ENCODE results near the gene AKAP10.

Gene AKAP10

GRCh38 chr17:19928299-19928698 is 49.3 kb downstream of the AKAP10 start:
- Histone ChIP-seq H3K9ac (ENCODE audit: low read length in 2 of 2) (no peak overlapping the region), H3K9me3 (ENCODE audit: control insufficient read depth in 2 of 2, low read length in 2 of 2) (no peaks in the 10 kb centered on the region), H3K4me3 (ENCODE audit: low read length in 2 of 2) (no peak overlapping the region), H3K27me3 (ENCODE audit: control insufficient read depth in 1 of 2, insufficient read depth in 2 of 2, low read length in 2 of 2) (no peaks in the 10 kb centered on the region), H3K4me1 (ENCODE audit: control insufficient read depth, insufficient read depth, low read length) (no peaks in the 10 kb centered on the region), H3K27ac (ENCODE audit: low read length) (no peak overlapping the region), H3K36me3 (ENCODE audit: control insufficient read depth in 2 of 2, insufficient read depth in 2 of 2, low read length in 2 of 2) (peaks cover 8 to 15% of the 10 kb centered on the region in 2 donors)

GRCh38 chr17:19915245-19915978 is 62.2 kb downstream of the AKAP10 start:
- Histone ChIP-seq H3K27me3 (ENCODE audit: control insufficient read depth in 1 of 2, insufficient read depth in 2 of 2, low read length in 2 of 2) (no peaks in the 10 kb centered on the region), H3K4me1 (ENCODE audit: control insufficient read depth, insufficient read depth, low read length) (no peaks in the 10 kb centered on the region), H3K9ac (ENCODE audit: low read length in 2 of 2) (no peak overlapping the region), H3K9me3 (ENCODE audit: control insufficient read depth in 2 of 2, low read length in 2 of 2) (no peaks in the 10 kb centered on the region), H3K27ac (ENCODE audit: low read length) (no peak overlapping the region), H3K36me3 (ENCODE audit: control insufficient read depth in 2 of 2, insufficient read depth in 2 of 2, low read length in 2 of 2) (peaks cover 22 to 31% of the 10 kb centered on the region in 2 donors), H3K4me3 (ENCODE audit: low read length in 2 of 2) (no peak overlapping the region)

GRCh38 chr17:19911033-19911432 is 66.6 kb downstream of the AKAP10 start:
- Histone ChIP-seq H3K4me1 (ENCODE audit: control insufficient read depth, insufficient read depth, low read length) (no peaks in the 10 kb centered on the region), H3K9me3 (ENCODE audit: control insufficient read depth in 2 of 2, low read length in 2 of 2) (no peaks in the 10 kb centered on the region), H3K27ac (ENCODE audit: low read length) (no peak overlapping the region), H3K4me3 (ENCODE audit: low read length in 2 of 2) (no peak overlapping the region), H3K36me3 (ENCODE audit: control insufficient read depth in 2 of 2, insufficient read depth in 2 of 2, low read length in 2 of 2) (peaks cover 26 to 36% of the 10 kb centered on the region in 2 donors), H3K27me3 (ENCODE audit: control insufficient read depth in 1 of 2, insufficient read depth in 2 of 2, low read length in 2 of 2) (no peaks in the 10 kb centered on the region), H3K9ac (ENCODE audit: low read length in 2 of 2) (no peak overlapping the region)

GRCh38 chr17:19909139-19909538 is 68.5 kb downstream of the AKAP10 start:
- Histone ChIP-seq H3K27ac (ENCODE audit: low read length) (no peak overlapping the region), H3K36me3 (ENCODE audit: control insufficient read depth in 2 of 2, insufficient read depth in 2 of 2, low read length in 2 of 2) (peaks cover 29 to 40% of the 10 kb centered on the region in 2 donors), H3K4me3 (ENCODE audit: low read length in 2 of 2) (no peak overlapping the region)

GRCh38 chr17:19905502-19905901 is 72.1 kb downstream of the AKAP10 start:
- H3K27me3 ChIP-seq (ENCODE audit: control insufficient read depth in 1 of 2, insufficient read depth in 2 of 2, low read length in 2 of 2), result no peaks in the 10 kb centered on the region
- H3K36me3 ChIP-seq (ENCODE audit: control insufficient read depth in 2 of 2, insufficient read depth in 2 of 2, low read length in 2 of 2), result peaks cover 27 to 29% of the 10 kb centered on the region in 2 donors
- H3K9me3 ChIP-seq (ENCODE audit: control insufficient read depth in 2 of 2, low read length in 2 of 2), result no peaks in the 10 kb centered on the region
- no peaks in the 10 kb centered on the region for H3K4me1 ChIP-seq (ENCODE audit: control insufficient read depth, insufficient read depth, low read length)
- H3K9ac ChIP-seq (ENCODE audit: low read length in 2 of 2), result no peak overlapping the region
- no peak overlapping the region for H3K4me3 ChIP-seq (ENCODE audit: low read length in 2 of 2)
- H3K27ac ChIP-seq (ENCODE audit: low read length), result no peak overlapping the region

More at GRCh38 chr17:19909139-19909538, 68.5 kb downstream of the AKAP10 start:
- H3K4me1 ChIP-seq (ENCODE audit: control insufficient read depth, insufficient read depth, low read length), result no peaks in the 10 kb centered on the region
- no peaks in the 10 kb centered on the region for H3K9me3 ChIP-seq (ENCODE audit: control insufficient read depth in 2 of 2, low read length in 2 of 2)
- no peaks in the 10 kb centered on the region for H3K27me3 ChIP-seq (ENCODE audit: control insufficient read depth in 1 of 2, insufficient read depth in 2 of 2, low read length in 2 of 2)
- H3K9ac ChIP-seq (ENCODE audit: low read length in 2 of 2), result no peak overlapping the region

GRCh38 chr17:19904924-19905323 is 72.7 kb downstream of the AKAP10 start:
- no peaks in the 10 kb centered on the region for H3K4me1 ChIP-seq (ENCODE audit: control insufficient read depth, insufficient read depth, low read length)
- no peaks in the 10 kb centered on the region for H3K27me3 ChIP-seq (ENCODE audit: control insufficient read depth in 1 of 2, insufficient read depth in 2 of 2, low read length in 2 of 2)
- no peak overlapping the region for H3K9ac ChIP-seq (ENCODE audit: low read length in 2 of 2)
- H3K27ac ChIP-seq (ENCODE audit: low read length), result no peak overlapping the region
- H3K9me3 ChIP-seq (ENCODE audit: control insufficient read depth in 2 of 2, low read length in 2 of 2), result no peaks in the 10 kb centered on the region
- no peak overlapping the region for H3K4me3 ChIP-seq (ENCODE audit: low read length in 2 of 2)
- H3K36me3 ChIP-seq (ENCODE audit: control insufficient read depth in 2 of 2, insufficient read depth in 2 of 2, low read length in 2 of 2), result peaks cover 26 to 29% of the 10 kb centered on the region in 2 donors

- Histone ChIP-seq H3K9me3 (ENCODE audit: control insufficient read depth in 2 of 2, low read length in 2 of 2) (no peaks in the 10 kb centered on the region), H3K36me3 (ENCODE audit: control insufficient read depth in 2 of 2, insufficient read depth in 2 of 2, low read length in 2 of 2) (peaks cover 24 to 25% of the 10 kb centered on the region in 2 donors), H3K4me3 (ENCODE audit: low read length in 2 of 2) (no peak overlapping the region), H3K9ac (ENCODE audit: low read length in 2 of 2) (no peak overlapping the region), H3K4me1 (ENCODE audit: control insufficient read depth, insufficient read depth, low read length) (no peaks in the 10 kb centered on the region), H3K27ac (ENCODE audit: low read length) (no peak overlapping the region), H3K27me3 (ENCODE audit: control insufficient read depth in 1 of 2, insufficient read depth in 2 of 2, low read length in 2 of 2) (no peaks in the 10 kb centered on the region)
Measured at GRCh38 chr17:19904412-19904811, 73.2 kb downstream of the AKAP10 start.

- H3K9ac ChIP-seq (ENCODE audit: low read length in 2 of 2), result no peak overlapping the region
- peaks cover 11 to 12% of the 10 kb centered on the region in 2 donors for H3K36me3 ChIP-seq (ENCODE audit: control insufficient read depth in 2 of 2, insufficient read depth in 2 of 2, low read length in 2 of 2)
- H3K27ac ChIP-seq (ENCODE audit: low read length), result no peak overlapping the region
- H3K4me1 ChIP-seq (ENCODE audit: control insufficient read depth, insufficient read depth, low read length), result peaks cover 5% of the 10 kb centered on the region
- no peak overlapping the region for H3K4me3 ChIP-seq (ENCODE audit: low read length in 2 of 2)
- H3K9me3 ChIP-seq (ENCODE audit: control insufficient read depth in 2 of 2, low read length in 2 of 2), result no peaks in the 10 kb centered on the region
- no peaks in the 10 kb centered on the region for H3K27me3 ChIP-seq (ENCODE audit: control insufficient read depth in 1 of 2, insufficient read depth in 2 of 2, low read length in 2 of 2)
Measured at GRCh38 chr17:19900809-19901208, 76.8 kb downstream of the AKAP10 start.

GRCh38 chr17:19897903-19898302 is 79.7 kb downstream of the AKAP10 start:
- Histone ChIP-seq H3K36me3 (ENCODE audit: control insufficient read depth in 2 of 2, insufficient read depth in 2 of 2, low read length in 2 of 2) (peaks cover 3 to 7% of the 10 kb centered on the region in 2 donors), H3K27me3 (ENCODE audit: control insufficient read depth in 1 of 2, insufficient read depth in 2 of 2, low read length in 2 of 2) (no peaks in the 10 kb centered on the region), H3K4me3 (ENCODE audit: low read length in 2 of 2) (no peak overlapping the region), H3K27ac (ENCODE audit: low read length) (no peak overlapping the region), H3K4me1 (ENCODE audit: control insufficient read depth, insufficient read depth, low read length) (peaks cover 5% of the 10 kb centered on the region), H3K9me3 (ENCODE audit: control insufficient read depth in 2 of 2, low read length in 2 of 2) (no peaks in the 10 kb centered on the region), H3K9ac (ENCODE audit: low read length in 2 of 2) (no peak overlapping the region)

- Histone ChIP-seq H3K27ac (ENCODE audit: low read length) (no peak overlapping the region), H3K36me3 (ENCODE audit: control insufficient read depth in 2 of 2, insufficient read depth in 2 of 2, low read length in 2 of 2) (peaks cover 3 to 7% of the 10 kb centered on the region in 2 donors), H3K9me3 (ENCODE audit: control insufficient read depth in 2 of 2, low read length in 2 of 2) (no peaks in the 10 kb centered on the region), H3K9ac (ENCODE audit: low read length in 2 of 2) (no peak overlapping the region), H3K27me3 (ENCODE audit: control insufficient read depth in 1 of 2, insufficient read depth in 2 of 2, low read length in 2 of 2) (no peaks in the 10 kb centered on the region), H3K4me3 (ENCODE audit: low read length in 2 of 2) (peak overlapping the region in 1 of 2 donors; percentile 0), H3K4me1 (ENCODE audit: control insufficient read depth, insufficient read depth, low read length) (peaks cover 5% of the 10 kb centered on the region)
Measured at GRCh38 chr17:19897090-19897837, 80.4 kb downstream of the AKAP10 start.

GRCh38 chr17:19896679-19897078 is 80.9 kb downstream of the AKAP10 start:
- Histone ChIP-seq H3K9ac (ENCODE audit: low read length in 2 of 2) (no peak overlapping the region), H3K9me3 (ENCODE audit: control insufficient read depth in 2 of 2, low read length in 2 of 2) (no peaks in the 10 kb centered on the region), H3K4me1 (ENCODE audit: control insufficient read depth, insufficient read depth, low read length) (peaks cover 5% of the 10 kb centered on the region), H3K4me3 (ENCODE audit: low read length in 2 of 2) (peak overlapping the region in 1 of 2 donors; percentile 0), H3K27me3 (ENCODE audit: control insufficient read depth in 1 of 2, insufficient read depth in 2 of 2, low read length in 2 of 2) (no peaks in the 10 kb centered on the region), H3K36me3 (ENCODE audit: control insufficient read depth in 2 of 2, insufficient read depth in 2 of 2, low read length in 2 of 2) (peaks cover 3 to 7% of the 10 kb centered on the region in 2 donors), H3K27ac (ENCODE audit: low read length) (no peak overlapping the region)
